MM.1S (cell line): ENCODE measurements around the gene CDK8.
"Not testable (repeated sequence)": the region's sequence is repeated elsewhere in the genome, so short reads cannot be mapped to it uniquely, and the experiment has no call there.

Source experiments
- DNase-seq: peaks from one replicate; pipeline ENCODE4 v3.0.0-alpha.2; 2015
- H2AFZ ChIP-seq: fragments of 300-600 bp; sonication (generic); 2 replicates; pipeline ENCODE4 v1.6.0; 2016; ENCODE audit warnings: antibody characterized with exemption, low read length
- H3F3A ChIP-seq: fragments of 300-600 bp; sonication (generic); 2 replicates; pipeline ENCODE4 v1.6.1; 2016; ENCODE audit warnings: mild to moderate bottlenecking, antibody characterized with exemption, low read length, moderate library complexity, mixed read lengths; ENCODE audit not compliant: insufficient read depth
- H3K27ac ChIP-seq: fragments of 300-600 bp; sonication (generic); 2 replicates; pipeline ENCODE4 v1.5.1; 2016; ENCODE audit warnings: mild to moderate bottlenecking, low read length
- H3K27me3 ChIP-seq: fragments of 300-600 bp; sonication (generic); replicated peaks from 2 replicates; pipeline ENCODE4 v1.6.0; 2016; ENCODE audit warnings: low read length; ENCODE audit not compliant: insufficient read depth
- H3K36me3 ChIP-seq: fragments of 300-600 bp; sonication (generic); replicated peaks from 2 replicates; pipeline ENCODE4 v1.6.1; 2016; ENCODE audit warnings: mild to moderate bottlenecking, low read length, mixed read lengths; ENCODE audit not compliant: insufficient read depth
- H3K4me1 ChIP-seq: fragments of 300-600 bp; sonication (generic); 2 replicates; pipeline ENCODE4 v1.6.1; 2016; ENCODE audit warnings: low read length, mixed read lengths
- H3K4me2 ChIP-seq: fragments of 300-600 bp; sonication (generic); 2 replicates; pipeline ENCODE4 v1.6.0; 2016; ENCODE audit warnings: low read depth, low read length
- H3K4me3 ChIP-seq: fragments of 300-600 bp; sonication (generic); 2 replicates; pipeline ENCODE4 v1.5.1; 2016; ENCODE audit warnings: low read length, mixed read lengths
- H3K79me2 ChIP-seq: fragments of 300-600 bp; sonication (generic); 2 replicates; pipeline ENCODE4 v1.6.1; 2016; ENCODE audit warnings: mixed run types, low read length, mixed read lengths
- H3K9ac ChIP-seq: fragments of 300-600 bp; sonication (generic); 2 replicates; pipeline ENCODE4 v1.6.1; 2016; ENCODE audit warnings: low read length, mixed read lengths
- H3K9me2 ChIP-seq: fragments of 300-600 bp; sonication (generic); replicated peaks from 2 replicates; pipeline ENCODE4 v1.6.1; 2016; ENCODE audit warnings: mild to moderate bottlenecking, low read length, mixed read lengths; ENCODE audit not compliant: insufficient read depth
- H3K9me3 ChIP-seq: fragments of 300-600 bp; sonication (generic); replicated peaks from 2 replicates; pipeline ENCODE4 v1.6.1; 2016; ENCODE audit warnings: mild to moderate bottlenecking, low read length, mixed read lengths; ENCODE audit not compliant: insufficient read depth
- H4K20me1 ChIP-seq: fragments of 300-600 bp; sonication (generic); 2 replicates; pipeline ENCODE4 v1.6.1; 2016; ENCODE audit warnings: mild to moderate bottlenecking, low read length, moderate library complexity, mixed read lengths; ENCODE audit not compliant: insufficient read depth
- CTCF ChIP-seq: fragments of 300-600 bp; sonication (generic); IDR thresholded peaks from 2 replicates; pipeline ENCODE4 v1.5.1; 2016; ENCODE audit warnings: antibody characterized with exemption, low read length, mixed read lengths
- EZH2 ChIP-seq: fragments of 300-600 bp; sonication (generic); optimal IDR thresholded peaks from 2 replicates; pipeline ENCODE3; 2017; ENCODE audit warnings: low read depth, mild to moderate bottlenecking, antibody characterized with exemption, low read length, mixed read lengths
- EZH2phosphoT487 ChIP-seq: fragments of 300-600 bp; sonication (generic); IDR thresholded peaks from 2 replicates; pipeline ENCODE4 v1.6.1; 2018; ENCODE audit warnings: antibody characterized with exemption, low read length

The CDK8 gene

GRCh38 chr13:26310470-26310869, 56.5 kb downstream of the CDK8 start:
- no peak for DNase-seq
- no peaks in the 10 kb centered on the region for H3K4me1 ChIP-seq
- no peaks in the 10 kb centered on the region for H3F3A ChIP-seq
- H3K4me3 ChIP-seq = no peak overlapping the region
- H3K79me2 ChIP-seq = peaks cover 7% of the 10 kb centered on the region; the same call in 1 of the 2 replicates
- TF ChIP-seq EZH2 (no peak), CTCF (no peak), EZH2phosphoT487 (no peak)
- no peak overlapping the region for H3K9ac ChIP-seq
- H3K9me3 ChIP-seq = no peaks in the 10 kb centered on the region
- H4K20me1 ChIP-seq = no peaks in the 10 kb centered on the region; the same call in 1 of the 2 replicates
- no peaks in the 10 kb centered on the region for H3K9me2 ChIP-seq
- H3K27me3 ChIP-seq = no peaks in the 10 kb centered on the region
- no peak overlapping the region for H2AFZ ChIP-seq
- no peak overlapping the region for H3K4me2 ChIP-seq
- no peak overlapping the region for H3K27ac ChIP-seq
- H3K36me3 ChIP-seq = no peaks in the 10 kb centered on the region

GRCh38 chr13:26312019-26312418, 58.1 kb downstream of the CDK8 start:
- not testable (repeated sequence) for H3K4me1 ChIP-seq, H3K4me3 ChIP-seq, H3K27me3 ChIP-seq, H3F3A ChIP-seq, H4K20me1 ChIP-seq, H3K36me3 ChIP-seq, DNase-seq, H3K4me2 ChIP-seq, H3K79me2 ChIP-seq, H3K9me3 ChIP-seq, H2AFZ ChIP-seq, H3K9me2 ChIP-seq, H3K27ac ChIP-seq, H3K9ac ChIP-seq

- not testable (repeated sequence) for H3K9me3 ChIP-seq, H3K36me3 ChIP-seq, H3K27ac ChIP-seq, H3K4me1 ChIP-seq, H2AFZ ChIP-seq, H3K9me2 ChIP-seq, H3K79me2 ChIP-seq, H3K4me2 ChIP-seq, H3K9ac ChIP-seq, H3K27me3 ChIP-seq, H3F3A ChIP-seq, DNase-seq, H3K4me3 ChIP-seq, H4K20me1 ChIP-seq
Observed at GRCh38 chr13:26316095-26316494, 62.2 kb downstream of the CDK8 start.

GRCh38 chr13:26320766-26321165, 66.8 kb downstream of the CDK8 start:
- H3F3A ChIP-seq = no peaks in the 10 kb centered on the region
- H3K79me2 ChIP-seq = no peaks in the 10 kb centered on the region
- no peak overlapping the region for H2AFZ ChIP-seq
- no peak overlapping the region for H3K4me2 ChIP-seq
- H3K9me3 ChIP-seq = no peaks in the 10 kb centered on the region
- H3K9me2 ChIP-seq = no peaks in the 10 kb centered on the region
- H3K36me3 ChIP-seq = no peaks in the 10 kb centered on the region
- DNase-seq = no peak
- H4K20me1 ChIP-seq = no peaks in the 10 kb centered on the region
- no peak overlapping the region for H3K27ac ChIP-seq
- no peak overlapping the region for H3K4me3 ChIP-seq
- no peak overlapping the region for H3K9ac ChIP-seq
- TF ChIP-seq EZH2phosphoT487 (no peak), EZH2 (no peak), CTCF (no peak)
- no peaks in the 10 kb centered on the region for H3K4me1 ChIP-seq
- no peaks in the 10 kb centered on the region for H3K27me3 ChIP-seq
